Ovary (tissue), 9 donors: ENCODE data around the gene ABHD15. TPM values are rescaled to one million over a fixed set of nuclear protein-coding genes. Genes with fewer than 3 reads are reported as not detected.
A peak's percentile ranks its signal among the peaks of the same experiment; 100 is the strongest.

Experiments used
- DNase-seq, 5 donors: peaks; one replicate each; pipeline ENCODE4 v3.0.0-alpha.2; 2019 to 2020
- H3K27ac ChIP-seq, 2 donors: fragments of 200-600 bp; one replicate each; pipeline versions ENCODE4 v1.5.1 to v1.8.0; 2019 to 2022
- H3K27me3 ChIP-seq: fragments of 200-600 bp; one replicate; pipeline ENCODE4 v1.8.0; 2022
- H3K36me3 ChIP-seq: fragments of 200-600 bp; sonication (generic); one replicate; pipeline ENCODE4 v1.5.1; 2019
- H3K4me1 ChIP-seq: one replicate; pipeline ENCODE4 v1.8.1; 2013; ENCODE audit warnings: mild to moderate bottlenecking, moderate library complexity; ENCODE audit not compliant: insufficient read depth
- H3K4me3 ChIP-seq: fragments of 200-600 bp; sonication (generic); one replicate; pipeline ENCODE4 v1.5.1; 2017
- H3K9me3 ChIP-seq, 2 donors: fragments of 200-600 bp in 1 of 2; sonication (generic) in 1 of 2; one replicate each; pipeline versions ENCODE4 v1.5.1 to v1.8.1; 2013 to 2019; ENCODE audit warnings: mild to moderate bottlenecking in 1 of 2, moderate library complexity in 1 of 2
- CTCF ChIP-seq, 3 donors: fragments of 450-650 bp in 2 of 3; fragments of 200-600 bp in 1 of 3; IDR thresholded peaks; one replicate each; pipeline versions ENCODE4 v1.5.1 to v1.8.0; 2016 to 2022; ENCODE audit warnings: antibody characterized with exemption in 3 of 3, mild to moderate bottlenecking in 1 of 3
- EP300 ChIP-seq: sonication (generic); formaldehyde crosslinking; IDR thresholded peaks from one replicate; pipeline ENCODE4 v1.6.1; 2017; ENCODE audit warnings: antibody characterized with exemption
- POLR2A ChIP-seq: fragments of 450-650 bp; IDR thresholded peaks from one replicate; pipeline ENCODE4 v1.6.1; 2017; ENCODE audit warnings: antibody characterized with exemption, mild to moderate bottlenecking, moderate library complexity
- WGBS, 3 donors: extraction: QIAGEN DNeasy Blood & Tissue Kit in 1 of 3; methylation state at CpG; one replicate each; pipeline versions ENCODE4 v1.1.5 to v1.1.7; 2013 to 2017; 5-methylcytosine and 5-hydroxymethylcytosine counted together
- intact Hi-C, 4 donors: fragments of 100-400 bp; cut with DNase I; formaldehyde crosslinking; loops; one replicate each; pipeline versions ENCODE4 v1.11.0 to v1.15.1; 2022 to 2023
- polyA plus RNA-seq, 2 donors: library from polyadenylated mRNA; stranded (reverse); fragments of 200-250 nt in 1 of 2; fragments of 350-450 nt in 1 of 2; fragmentation: Illumina TruSeq in 1 of 2; extraction: RNeasy Lipid Tissue Mini Kit (QIAGEN cat#74804) in 1 of 2; gene quantifications; one replicate each; pipeline ENCODE4 v1.2.3, GENCODE V29; 2013 to 2014
- total RNA-seq, 7 donors: library from RNA; depleted of rRNA in 2 of 7; stranded (reverse); fragments of >200 nt in 2 of 7; fragmentation: NEBNext Ultra II Directional in 3 of 7; extraction: Animal tissue kit (Norgen Biotek cat#: 25700) in 3 of 7; gene quantifications; one replicate each; pipeline versions ENCODE4 v1.1.0 to v1.2.4, GENCODE V29; 2016 to 2023
- donor health status: DM: no; HTN: no; CAD: no; lungs with moderate emphysema.
- donor health status: DM: no; HTN: no; CAD: no.
- donor health status: Bipolar disorder and iron deficiency.
- donor health status: DM: yes; HTN: yes; CAD: no.
- donor health status: DM: no; HTN: no; CAD: no.
- donor health status: DM: yes; HTN: yes; CAD: no.

The ABHD15 gene
- total and polyA plus RNA-seq, 9 donors, result 3.0 to 8.7 (median 4.8) TPM

GRCh38 chr17:29514792-29515191, 52.0 kb downstream of the ABHD15 start:
- H3K4me1 ChIP-seq, result no peaks in the 10 kb centered on the region
- peak in 1 of 5 donors; percentile 43 for DNase-seq
- WGBS, 3 donors, result 0 to 15% (median 6%) methylated on average over 2 of the region's 2 CpGs
- intact Hi-C loops, result no loop called here
- TF ChIP-seq POLR2A (no peak), EP300 (no peak), CTCF (IDR thresholded peaks at IDR 0.05) (no peak)
- H3K4me3 ChIP-seq, result no peak overlapping the region
- H3K9me3 ChIP-seq, result no peaks in the 10 kb centered on the region
- H3K36me3 ChIP-seq, result no peaks in the 10 kb centered on the region
- no peak overlapping the region for H3K27ac ChIP-seq
- H3K27me3 ChIP-seq, result no peaks in the 10 kb centered on the region

- Histone ChIP-seq H3K9me3 (no peaks in the 10 kb centered on the region), H3K4me3 (no peak overlapping the region), H3K4me1 (no peaks in the 10 kb centered on the region), H3K27ac (no peak overlapping the region), H3K36me3 (no peaks in the 10 kb centered on the region), H3K27me3 (no peaks in the 10 kb centered on the region)
- intact Hi-C loops, result no loop called here
- WGBS, 3 donors, result 96 to 97% (median 96%) methylated on average over 6 of the region's 6 CpGs
- TF ChIP-seq POLR2A (no peak), CTCF (IDR thresholded peaks at IDR 0.05) (no peak), EP300 (no peak)
- no peak for DNase-seq
Observed at GRCh38 chr17:29510953-29511352, 55.9 kb downstream of the ABHD15 start.

Other genes starting within 250 kb of the ABHD15 start
- 10 to 100 TPM; 38.4 to 66.5 (median 56.7) TPM for gene TAOK1, start 176.7 kb downstream of the ABHD15 start, total RNA-seq
- gene TAOK1, start 176.7 kb downstream of the ABHD15 start, polyA plus RNA-seq, result 10 to 100 TPM in 1 of 2 donors, 1 to 10 TPM in 1; 8.7 to 19.4 TPM
- gene TP53I13, start 1.7 kb upstream of the ABHD15 start, total RNA-seq, result 10 to 100 TPM; 30.4 to 49.5 (median 41.3) TPM
- 10 to 100 TPM in 1 of 2 donors, 1 to 10 TPM in 1; 2.2 to 44.7 TPM for gene TP53I13, start 1.7 kb upstream of the ABHD15 start, polyA plus RNA-seq
- gene GIT1, start 22.6 kb upstream of the ABHD15 start, total RNA-seq, result 10 to 100 TPM; 18.0 to 51.8 (median 39.2) TPM
- gene GIT1, start 22.6 kb upstream of the ABHD15 start, polyA plus RNA-seq, result 10 to 100 TPM; 20.3 to 27.0 TPM
- 10 to 100 TPM; 10.5 to 23.4 (median 14.7) TPM for gene ANKRD13B, start 26.1 kb upstream of the ABHD15 start, total RNA-seq
- 10 to 100 TPM in 1 of 2 donors, 1 to 10 TPM in 1; 3.6 to 11.4 TPM for gene ANKRD13B, start 26.1 kb upstream of the ABHD15 start, polyA plus RNA-seq
- 1 to 10 TPM; 1.2 to 9.0 (median 3.5) TPM for gene CORO6, start 55.9 kb upstream of the ABHD15 start, total RNA-seq
- 1 to 10 TPM; 2.1 to 4.2 TPM for gene CORO6, start 55.9 kb upstream of the ABHD15 start, polyA plus RNA-seq